GM12865 (cell line): ENCODE data around the gene ADAM15.
A peak's percentile ranks its signal among the peaks of the same experiment; 100 is the strongest.

Experiments
- DNase-seq: peaks from one replicate; pipeline ENCODE4 v3.0.0; 2010; ENCODE audit warnings: low read depth
- H3K4me3 ChIP-seq: 2 replicates; pipeline ENCODE4 v1.5.1; 2011; ENCODE audit warnings: mild to moderate bottlenecking, low read depth, low read length, control low read depth
- TF ChIP-seq, protein P1 (sequence below): IDR thresholded peaks from 2 replicates; pipeline ENCODE4 v1.5.1; 2011; ENCODE audit warnings: low read length, control low read depth, low read depth, inconsistent platforms; ENCODE audit not compliant: insufficient read depth; ENCODE audit errors: missing control alignments

ADAM15 gene

DNA sequence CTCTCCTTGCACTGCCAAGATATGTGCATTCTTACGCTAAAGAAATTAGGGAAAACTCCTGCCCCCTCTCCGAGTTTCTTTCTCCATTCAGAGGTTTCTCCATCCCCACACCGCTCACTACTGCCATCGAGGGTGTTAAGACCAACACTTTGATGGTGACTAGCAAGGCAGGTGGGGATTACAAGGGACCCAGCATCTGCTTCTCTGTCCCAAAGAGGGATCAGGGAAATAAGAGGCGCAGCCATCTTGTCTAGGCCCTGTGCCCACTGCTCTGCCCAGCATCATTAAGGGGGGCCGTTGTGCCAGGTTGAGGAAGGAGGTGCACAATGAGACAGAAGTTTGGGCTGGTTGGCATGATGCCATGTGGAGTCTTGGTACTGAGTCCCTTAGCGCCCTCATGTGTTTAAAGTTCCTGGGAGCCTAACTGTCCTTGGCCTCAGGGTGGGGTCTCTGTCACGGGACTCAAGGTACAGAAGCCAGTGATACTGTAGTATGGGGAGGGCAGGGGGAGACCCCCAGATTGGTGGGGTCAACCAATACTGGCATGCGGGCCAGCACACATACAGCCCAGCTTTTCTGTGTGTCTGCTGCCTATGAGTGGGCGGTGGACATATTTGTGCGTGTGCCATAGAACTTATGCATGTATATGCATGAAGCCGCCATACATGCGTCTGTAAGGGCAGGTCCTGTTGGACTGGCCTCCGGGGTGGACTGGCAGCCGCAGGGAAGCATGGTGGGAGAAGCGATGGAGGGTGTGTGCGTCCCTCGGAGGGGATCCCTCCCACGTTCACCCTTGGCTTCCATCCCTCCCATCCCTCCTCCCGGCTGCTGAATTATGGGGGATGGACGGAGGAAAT lies 33.0 kb downstream of the ADAM15 start:
- TF ChIP-seq, protein P1, sequence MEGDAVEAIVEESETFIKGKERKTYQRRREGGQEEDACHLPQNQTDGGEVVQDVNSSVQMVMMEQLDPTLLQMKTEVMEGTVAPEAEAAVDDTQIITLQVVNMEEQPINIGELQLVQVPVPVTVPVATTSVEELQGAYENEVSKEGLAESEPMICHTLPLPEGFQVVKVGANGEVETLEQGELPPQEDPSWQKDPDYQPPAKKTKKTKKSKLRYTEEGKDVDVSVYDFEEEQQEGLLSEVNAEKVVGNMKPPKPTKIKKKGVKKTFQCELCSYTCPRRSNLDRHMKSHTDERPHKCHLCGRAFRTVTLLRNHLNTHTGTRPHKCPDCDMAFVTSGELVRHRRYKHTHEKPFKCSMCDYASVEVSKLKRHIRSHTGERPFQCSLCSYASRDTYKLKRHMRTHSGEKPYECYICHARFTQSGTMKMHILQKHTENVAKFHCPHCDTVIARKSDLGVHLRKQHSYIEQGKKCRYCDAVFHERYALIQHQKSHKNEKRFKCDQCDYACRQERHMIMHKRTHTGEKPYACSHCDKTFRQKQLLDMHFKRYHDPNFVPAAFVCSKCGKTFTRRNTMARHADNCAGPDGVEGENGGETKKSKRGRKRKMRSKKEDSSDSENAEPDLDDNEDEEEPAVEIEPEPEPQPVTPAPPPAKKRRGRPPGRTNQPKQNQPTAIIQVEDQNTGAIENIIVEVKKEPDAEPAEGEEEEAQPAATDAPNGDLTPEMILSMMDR: peak; percentile 22
- DNase-seq: peak; percentile 55
- H3K4me3 ChIP-seq: peak overlapping the region; percentile 62

DNA sequence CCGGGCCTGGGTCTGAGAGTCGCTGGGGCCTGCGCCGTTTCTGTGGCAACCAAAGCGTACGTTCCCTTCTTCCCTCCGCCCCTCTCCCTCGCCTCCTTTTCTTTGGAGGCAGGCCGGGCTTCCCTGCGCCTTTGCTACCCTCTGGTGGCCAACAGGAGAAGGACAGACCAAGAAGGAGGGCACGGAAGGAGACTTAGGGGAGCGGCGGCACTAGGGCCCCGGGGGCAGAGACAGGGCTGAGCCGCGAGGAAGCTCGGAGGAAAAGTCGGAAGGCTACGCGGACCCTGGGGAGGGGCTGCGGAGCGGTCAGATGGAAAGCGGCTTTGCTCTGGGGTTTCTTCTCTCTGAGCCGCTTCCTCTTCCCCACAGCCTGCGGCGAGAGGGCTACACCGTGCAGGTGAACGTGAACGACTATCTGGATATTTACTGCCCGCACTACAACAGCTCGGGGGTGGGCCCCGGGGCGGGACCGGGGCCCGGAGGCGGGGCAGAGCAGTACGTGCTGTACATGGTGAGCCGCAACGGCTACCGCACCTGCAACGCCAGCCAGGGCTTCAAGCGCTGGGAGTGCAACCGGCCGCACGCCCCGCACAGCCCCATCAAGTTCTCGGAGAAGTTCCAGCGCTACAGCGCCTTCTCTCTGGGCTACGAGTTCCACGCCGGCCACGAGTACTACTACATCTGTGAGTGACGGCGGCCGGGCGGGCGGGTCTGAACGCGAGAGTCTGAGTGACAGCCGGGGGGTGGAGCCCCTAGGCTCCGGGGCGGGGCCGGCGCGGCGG lies 33.8 kb downstream of the ADAM15 start:
- DNase-seq: peak; percentile 93
- TF ChIP-seq, protein P1: peak; percentile 91
- peak overlapping the region; percentile 62 for H3K4me3 ChIP-seq

DNA sequence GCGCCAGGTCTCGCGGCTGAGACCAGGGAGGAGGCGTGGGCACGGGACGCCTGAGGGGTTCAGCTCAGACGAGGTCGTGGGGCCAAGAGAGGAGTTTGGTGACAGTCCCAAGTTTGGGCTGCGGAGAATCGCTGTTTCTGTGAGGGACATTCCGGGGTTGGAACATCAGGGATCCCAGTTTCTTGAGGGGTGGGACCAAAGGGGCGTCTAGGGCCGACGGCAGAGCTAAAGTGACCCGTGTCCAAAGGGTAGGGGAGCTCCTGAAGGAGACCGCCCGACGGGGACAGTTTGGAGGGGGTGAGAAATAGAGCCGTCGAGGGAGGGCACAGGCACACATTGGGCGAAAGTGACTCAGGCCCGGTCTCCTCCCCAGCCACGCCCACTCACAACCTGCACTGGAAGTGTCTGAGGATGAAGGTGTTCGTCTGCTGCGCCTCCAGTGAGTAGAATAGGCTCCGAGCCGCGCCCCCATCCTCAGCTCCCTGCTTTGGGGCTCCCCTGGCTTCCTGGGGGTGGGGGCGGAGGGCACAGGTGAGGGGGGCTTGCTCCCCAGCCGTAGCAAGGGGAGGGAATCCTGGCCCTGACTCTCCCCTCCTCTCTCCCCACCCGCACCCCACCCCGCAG lies 34.5 kb downstream of the ADAM15 start:
- H3K4me3 ChIP-seq: peak overlapping the region; percentile 62
- TF ChIP-seq, protein P1: no peak
- peak; percentile 59 for DNase-seq

DNA sequence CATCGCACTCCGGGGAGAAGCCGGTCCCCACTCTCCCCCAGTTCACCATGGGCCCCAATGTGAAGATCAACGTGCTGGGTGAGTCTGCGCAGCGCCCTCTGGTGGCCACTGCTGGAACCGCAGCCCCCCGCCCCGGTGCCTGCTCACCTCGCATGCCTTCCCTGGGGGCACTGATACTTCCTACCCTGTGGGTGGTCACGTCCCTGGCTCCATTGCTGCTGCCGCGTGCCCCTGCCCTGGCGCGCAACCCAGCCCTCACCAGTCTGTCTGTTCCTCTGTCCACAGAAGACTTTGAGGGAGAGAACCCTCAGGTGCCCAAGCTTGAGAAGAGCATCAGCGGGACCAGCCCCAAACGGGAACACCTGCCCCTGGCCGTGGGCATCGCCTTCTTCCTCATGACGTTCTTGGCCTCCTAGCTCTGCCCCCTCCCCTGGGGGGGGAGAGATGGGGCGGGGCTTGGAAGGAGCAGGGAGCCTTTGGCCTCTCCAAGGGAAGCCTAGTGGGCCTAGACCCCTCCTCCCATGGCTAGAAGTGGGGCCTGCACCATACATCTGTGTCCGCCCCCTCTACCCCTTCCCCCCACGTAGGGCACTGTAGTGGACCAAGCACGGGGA lies 35.1 kb downstream of the ADAM15 start:
- TF ChIP-seq, protein P1: peak; percentile 98
- peak overlapping the region; percentile 62 for H3K4me3 ChIP-seq
- peak; percentile 82 for DNase-seq

DNA sequence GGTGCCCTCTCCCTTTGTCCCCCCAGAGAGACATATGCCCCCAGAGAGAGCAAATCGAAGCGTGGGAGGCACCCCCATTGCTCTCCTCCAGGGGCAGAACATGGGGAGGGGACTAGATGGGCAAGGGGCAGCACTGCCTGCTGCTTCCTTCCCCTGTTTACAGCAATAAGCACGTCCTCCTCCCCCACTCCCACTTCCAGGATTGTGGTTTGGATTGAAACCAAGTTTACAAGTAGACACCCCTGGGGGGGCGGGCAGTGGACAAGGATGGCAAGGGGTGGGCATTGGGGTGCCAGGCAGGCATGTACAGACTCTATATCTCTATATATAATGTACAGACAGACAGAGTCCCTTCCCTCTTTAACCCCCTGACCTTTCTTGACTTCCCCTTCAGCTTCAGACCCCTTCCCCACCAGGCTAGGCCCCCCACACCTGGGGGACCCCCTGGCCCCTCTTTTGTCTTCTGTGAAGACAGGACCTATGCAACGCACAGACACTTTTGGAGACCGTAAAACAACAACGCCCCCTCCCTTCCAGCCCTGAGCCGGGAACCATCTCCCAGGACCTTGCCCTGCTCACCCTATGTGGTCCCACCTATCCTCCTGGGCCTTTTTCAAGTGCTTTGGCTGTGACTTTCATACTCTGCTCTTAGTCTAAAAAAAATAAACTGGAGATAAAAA lies 35.9 kb downstream of the ADAM15 start:
- H3K4me3 ChIP-seq: no peak overlapping the region
- TF ChIP-seq, protein P1: no peak
- DNase-seq: no peak
